HepG2 (cell line): ENCODE measurements around the gene MAPK12. TPM values are rescaled to one million over a fixed set of nuclear protein-coding genes. Genes with fewer than 3 reads are reported as not detected.

Experiments used
- ATAC-seq: fragments of 200-7000 bp; cut with Tn5 transposase; 3 replicates; pipeline ENCODE4 v1.9.1; 2020; ENCODE audit warnings: mild to moderate bottlenecking, moderate library complexity
- BruUV-seq: library from RNA; stranded (reverse); fragments of 400-500 nt; replicated peaks from 2 replicates; lab custom pipeline; 2021; lab: Mats Ljungman, UMichigan
- CTCF ChIA-PET: fragments of 300-600 bp; formaldehyde crosslinking; extraction: SDS; loops from one replicate; lab custom pipeline; 2021; ENCODE audit warnings: low total read pairs, inconsistent platforms, low intra/inter-chr PET ratio; lab: Yijun Ruan, JAX
- POLR2A ChIA-PET: fragments of 350-600 bp; sonication (Branson Sonifier 250); formaldehyde crosslinking; loops from one replicate; lab custom pipeline; 2020; ENCODE audit warnings: antibody characterized with exemption, inconsistent platforms; lab: Yijun Ruan, JAX
- DNase-seq: peaks from one replicate; pipeline ENCODE4 v3.0.0-alpha.2; 2015; ENCODE audit warnings: low spot score
- FAIRE-seq: peaks from 3 replicates; lab custom pipeline; 2011; peaks lifted over from hg19 to GRCh38; lab: Jason Lieb, UNC
- H2AFZ ChIP-seq: one replicate; pipeline ENCODE4 v1.6.1; 2011; ENCODE audit warnings: low read length, inconsistent platforms
- H3K27ac ChIP-seq: fragments of 300-600 bp; 3 replicates; pipeline ENCODE4 v1.8.0; 2011; ENCODE audit warnings: mixed run types, mild to moderate bottlenecking, mixed read lengths, low read length, inconsistent platforms; ENCODE audit not compliant: insufficient read depth; ENCODE audit errors: extremely low read length
- H3K27me3 ChIP-seq, 2 experiments: fragments of 200-600 bp in 1 of 2; 2 replicates in 1 of 2; 3 replicates in 1 of 2; pipeline versions ENCODE4 v1.6.0 to v1.8.0; 2011; ENCODE audit warnings: low read length in 2 of 2, mild to moderate bottlenecking in 2 of 2, moderate library complexity in 2 of 2, inconsistent platforms in 1 of 2; ENCODE audit not compliant: insufficient read depth in 2 of 2, control insufficient read depth in 1 of 2
- H3K36me3 ChIP-seq, 2 experiments: fragments of 200-600 bp in 1 of 2; replicated peaks in 1 of 2; 2 replicates in 1 of 2; 3 replicates in 1 of 2; pipeline versions ENCODE4 v1.5.1 to v1.8.0; 2011; ENCODE audit warnings: low read length in 2 of 2, inconsistent platforms in 1 of 2; ENCODE audit not compliant: insufficient read depth in 2 of 2, control insufficient read depth in 1 of 2
- H3K4me1 ChIP-seq: 2 replicates; pipeline ENCODE4 v1.5.1; 2012; ENCODE audit warnings: low read length, inconsistent platforms; ENCODE audit not compliant: insufficient read depth
- H3K4me2 ChIP-seq: 2 replicates; pipeline ENCODE4 v1.6.0; 2011; ENCODE audit warnings: low read depth, low read length, inconsistent platforms
- H3K4me3 ChIP-seq, 3 experiments: fragments of 200-600 bp in 1 of 3; sonication (generic), shearing (Covaris generic) in 1 of 3; replicated peaks in 1 of 3; 2 replicates each; pipeline ENCODE4 v1.5.1; 2011 to 2016; ENCODE audit warnings: low read length in 3 of 3, inconsistent platforms in 2 of 3, low read depth in 2 of 3, mild to moderate bottlenecking in 2 of 3, control low read depth in 1 of 3, mixed read lengths in 1 of 3; ENCODE audit not compliant: insufficient read depth in 1 of 3
- H3K79me2 ChIP-seq: one replicate; pipeline ENCODE4 v1.6.1; 2011; ENCODE audit warnings: low read length, inconsistent platforms; ENCODE audit not compliant: insufficient read depth
- H3K9ac ChIP-seq: 2 replicates; pipeline ENCODE4 v1.6.0; 2011; ENCODE audit warnings: mild to moderate bottlenecking, low read depth, low read length, inconsistent platforms; ENCODE audit not compliant: insufficient read depth
- H3K9me3 ChIP-seq: 2 replicates; pipeline ENCODE4 v1.5.1; 2012; ENCODE audit warnings: mild to moderate bottlenecking, low read length
- H4K20me1 ChIP-seq: 2 replicates; pipeline ENCODE4 v1.6.0; 2011; ENCODE audit warnings: inconsistent platforms, mild to moderate bottlenecking, low read length, moderate library complexity; ENCODE audit not compliant: insufficient read depth
- AGO2 ChIP-seq: fragments of 200-400 bp; formaldehyde crosslinking; optimal IDR thresholded peaks from 2 replicates; pipeline ENCODE3; 2017; ENCODE audit warnings: mild to moderate bottlenecking, low read depth, low read length, moderate library complexity
- NCOA5 ChIP-seq: sonication (generic); formaldehyde crosslinking; IDR thresholded peaks from 2 replicates; pipeline ENCODE4 v1.4.0; 2020; ENCODE audit warnings: missing genetic modification reagents
- ZNF605 ChIP-seq: sonication (generic); formaldehyde crosslinking; IDR thresholded peaks from 2 replicates; pipeline ENCODE4 v1.8.0; 2022; ENCODE audit warnings: mild to moderate bottlenecking, missing genetic modification reagents
- WGBS: methylation state at CpG from one replicate; pipeline ENCODE4 v1.1.6; 2017; ENCODE audit warnings: low lambda C conversion rate; 5-methylcytosine and 5-hydroxymethylcytosine counted together
- in situ Hi-C: cut with HindIII; loops from 2 replicates; pipeline ENCODE4 v1.10.0; 2017; ENCODE audit warnings: low pct_unique_long_range_greater_than_20kb; ENCODE audit not compliant: extremely low pct_ligation_motif_present
- intact Hi-C: fragments of 100-400 bp; cut with micrococcal nuclease; formaldehyde crosslinking; loops from one replicate; pipeline ENCODE4 v1.10.0; 2022; ENCODE audit not compliant: unreplicated experiment
- polyA plus RNA-seq, 8 experiments: library from polyadenylated mRNA; depleted of rRNA in 3 of 8; stranded (reverse) in 7 of 8; unstranded in 1 of 8; fragments of >200 nt; fragmentation: Illumina TruSeq in 4 of 8; extraction: Trizol in 4 of 8; gene quantifications; 2 replicates each; pipeline versions ENCODE4 v1.2.1 to v1.2.3, GENCODE V29; 2011 to 2016; ENCODE audit warnings: low read depth in 4 of 8, missing spikeins in 1 of 8, mixed read lengths in 1 of 8; ENCODE audit not compliant: insufficient read depth in 1 of 8
- total RNA-seq, 5 experiments: library from RNA; depleted of rRNA; stranded (reverse); fragments of >200 nt; fragmentation: Illumina TruSeq; extraction: Trizol; gene quantifications; 2 replicates each; pipeline ENCODE4 v1.2.3, GENCODE V29; 2016; ENCODE audit warnings: low read depth in 1 of 5
- TF ChIP-seq, protein P1 (sequence below): sonication (generic); formaldehyde crosslinking; IDR thresholded peaks from 2 replicates; pipeline ENCODE4 v1.4.0; 2020; ENCODE audit warnings: missing genetic modification reagents, borderline replicate concordance

Gene MAPK12
- total and polyA plus RNA-seq, 2 of the 13 experiments (the other 11 are each of a cell fraction or from before 2014, with no cell fraction given) = 22.2 to 23.3 TPM

DNA sequence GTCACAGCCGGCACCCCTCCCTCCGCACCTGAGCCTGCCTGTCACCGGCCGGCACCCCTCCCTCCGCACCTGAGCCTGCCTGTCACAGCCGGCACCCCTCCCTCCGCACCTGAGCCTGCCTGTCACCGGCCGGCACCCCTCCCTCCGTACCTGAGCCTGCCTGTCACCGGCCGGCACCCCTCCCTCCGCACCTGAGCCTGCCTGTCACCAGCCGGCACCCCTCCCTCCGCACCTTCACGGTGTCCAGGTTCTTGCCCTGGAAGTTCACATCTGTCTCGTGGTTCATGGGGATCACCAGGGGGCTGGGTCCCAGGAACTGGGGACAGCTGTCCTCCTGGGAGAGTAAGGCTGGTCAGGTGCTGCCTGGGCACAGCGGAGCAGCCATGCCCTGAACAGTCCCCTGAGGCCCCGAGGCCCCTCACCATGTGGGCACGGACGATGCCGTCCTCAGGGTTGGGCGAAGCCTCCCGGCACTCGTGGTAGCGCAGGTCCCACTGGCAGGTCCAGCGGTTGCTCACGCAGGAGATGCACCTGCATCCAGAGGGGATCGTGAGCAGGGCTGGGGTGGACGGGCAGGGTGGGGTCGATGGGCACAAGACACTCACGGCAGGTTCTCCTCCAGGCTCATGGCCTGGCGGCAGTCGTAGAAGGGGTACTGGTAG lies 24.2 kb upstream of the MAPK12 start:
- Histone ChIP-seq H3K27me3 (no peaks in the 10 kb centered on the region), H3K36me3 (peaks cover 33 to 51% of the 10 kb centered on the region in 2 experiments; a peak in 4 of 5 replicates), H3K4me1 (no peaks in the 10 kb centered on the region), H3K27ac (no peak overlapping the region), H3K9ac (no peak overlapping the region), H3K4me2 (no peak overlapping the region), H4K20me1 (peaks cover 4% of the 10 kb centered on the region; the same call in 1 of the 2 replicates), H3K79me2 (peaks cover 8% of the 10 kb centered on the region), H2AFZ (no peak overlapping the region), H3K9me3 (no peaks in the 10 kb centered on the region), H3K4me3 (no peak overlapping the region)
- ChIA-PET CTCF (no interaction called here), POLR2A (no interaction called here)
- no peak for DNase-seq
- in situ Hi-C loops (no loop called here), intact Hi-C loops (no loop called here)
- no peak for ATAC-seq
- no TSS peak for BruUV-seq
- TF ChIP-seq AGO2 (peak; percentile 3), NCOA5 (CRISPR knock-in tag) (no peak), ZNF605 (CRISPR knock-in tag) (no peak)
- FAIRE-seq = no peak
- WGBS = 95% methylated on average over 20 of the region's 34 CpGs

DNA sequence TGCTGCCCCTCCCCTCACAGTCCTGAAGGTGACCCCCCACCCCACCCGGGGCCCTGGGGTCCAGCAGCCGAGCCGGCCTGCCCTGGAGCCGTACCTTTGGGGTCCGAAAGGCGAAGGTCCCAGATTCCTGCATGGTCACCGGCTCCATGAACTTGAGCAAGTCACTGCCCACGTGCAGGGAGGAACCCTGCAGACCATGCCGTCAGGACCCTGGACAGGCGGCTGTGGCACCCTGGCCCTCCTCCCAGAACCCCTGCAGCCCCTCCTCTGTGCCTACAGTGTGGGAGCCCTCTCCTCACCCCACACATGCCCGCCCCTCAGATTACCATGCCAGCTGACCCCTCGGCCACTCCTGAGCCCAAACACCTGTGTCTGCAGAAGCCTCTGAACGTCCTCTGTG lies 23.0 kb upstream of the MAPK12 start:
- H4K20me1 ChIP-seq = peaks cover 4% of the 10 kb centered on the region; the same call in 1 of the 2 replicates
- DNase-seq = no peak
- no peak overlapping the region for H2AFZ ChIP-seq
- no peak overlapping the region for H3K4me2 ChIP-seq
- H3K27me3 ChIP-seq = no peaks in the 10 kb centered on the region
- POLR2A ChIA-PET = no interaction called here
- no peak overlapping the region for H3K4me3 ChIP-seq
- TF ChIP-seq, protein P1, sequence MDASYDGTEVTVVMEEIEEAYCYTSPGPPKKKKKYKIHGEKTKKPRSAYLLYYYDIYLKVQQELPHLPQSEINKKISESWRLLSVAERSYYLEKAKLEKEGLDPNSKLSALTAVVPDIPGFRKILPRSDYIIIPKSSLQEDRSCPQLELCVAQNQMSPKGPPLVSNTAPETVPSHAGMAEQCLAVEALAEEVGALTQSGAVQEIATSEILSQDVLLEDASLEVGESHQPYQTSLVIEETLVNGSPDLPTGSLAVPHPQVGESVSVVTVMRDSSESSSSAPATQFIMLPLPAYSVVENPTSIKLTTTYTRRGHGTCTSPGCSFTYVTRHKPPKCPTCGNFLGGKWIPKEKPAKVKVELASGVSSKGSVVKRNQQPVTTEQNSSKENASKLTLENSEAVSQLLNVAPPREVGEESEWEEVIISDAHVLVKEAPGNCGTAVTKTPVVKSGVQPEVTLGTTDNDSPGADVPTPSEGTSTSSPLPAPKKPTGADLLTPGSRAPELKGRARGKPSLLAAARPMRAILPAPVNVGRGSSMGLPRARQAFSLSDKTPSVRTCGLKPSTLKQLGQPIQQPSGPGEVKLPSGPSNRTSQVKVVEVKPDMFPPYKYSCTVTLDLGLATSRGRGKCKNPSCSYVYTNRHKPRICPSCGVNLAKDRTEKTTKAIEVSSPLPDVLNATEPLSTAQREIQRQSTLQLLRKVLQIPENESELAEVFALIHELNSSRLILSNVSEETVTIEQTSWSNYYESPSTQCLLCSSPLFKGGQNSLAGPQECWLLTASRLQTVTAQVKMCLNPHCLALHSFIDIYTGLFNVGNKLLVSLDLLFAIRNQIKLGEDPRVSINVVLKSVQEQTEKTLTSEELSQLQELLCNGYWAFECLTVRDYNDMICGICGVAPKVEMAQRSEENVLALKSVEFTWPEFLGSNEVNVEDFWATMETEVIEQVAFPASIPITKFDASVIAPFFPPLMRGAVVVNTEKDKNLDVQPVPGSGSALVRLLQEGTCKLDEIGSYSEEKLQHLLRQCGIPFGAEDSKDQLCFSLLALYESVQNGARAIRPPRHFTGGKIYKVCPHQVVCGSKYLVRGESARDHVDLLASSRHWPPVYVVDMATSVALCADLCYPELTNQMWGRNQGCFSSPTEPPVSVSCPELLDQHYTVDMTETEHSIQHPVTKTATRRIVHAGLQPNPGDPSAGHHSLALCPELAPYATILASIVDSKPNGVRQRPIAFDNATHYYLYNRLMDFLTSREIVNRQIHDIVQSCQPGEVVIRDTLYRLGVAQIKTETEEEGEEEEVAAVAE = no peak
- TF ChIP-seq, all 625 proteins: peak for 0
- intact Hi-C loops (no loop called here), in situ Hi-C loops (no loop called here)
- Histone ChIP-seq H3K36me3 (peaks cover 35 to 51% of the 10 kb centered on the region in 2 experiments; a peak in 4 of 5 replicates), H3K4me1 (no peaks in the 10 kb centered on the region), H3K9me3 (no peaks in the 10 kb centered on the region), H3K79me2 (no peaks in the 10 kb centered on the region), H3K27ac (no peak overlapping the region), H3K9ac (no peak overlapping the region)
- CTCF ChIA-PET = no interaction called here
- 93% methylated on average over 3 of the region's 13 CpGs for WGBS
- FAIRE-seq = no peak
- BruUV-seq = no TSS peak
- no peak for ATAC-seq
